Activated CD4-positive, alpha-beta T cell treated with anti-CD3 and anti-CD28 coated beads for 24 hours (primary cell): ENCODE measurements around the gene KRT23.

ENCODE experiments used
- DNase-seq, 2 donors: peaks; one replicate each; pipeline ENCODE4 v3.0.0-alpha.2; 2020; ENCODE audit warnings: low read depth in 2 of 2

The KRT23 gene

GRCh38 chr17:40909755-40910154 is 27.7 kb downstream of the KRT23 start:
- no peak for DNase-seq

GRCh38 chr17:40909351-40909750 is 28.1 kb downstream of the KRT23 start:
- DNase-seq, result peak; percentile 41 to 50

GRCh38 chr17:40906613-40907012 is 30.8 kb downstream of the KRT23 start:
- DNase-seq, result no peak

GRCh38 chr17:40905370-40905769 is 32.1 kb downstream of the KRT23 start:
- no peak for DNase-seq

- DNase-seq, result no peak
These were observed 34.2 kb downstream of the KRT23 start for GRCh38 chr17:40903129-40903847.

GRCh38 chr17:40902498-40902897 is 34.9 kb downstream of the KRT23 start:
- no peak for DNase-seq

GRCh38 chr17:40901981-40902474 is 35.4 kb downstream of the KRT23 start:
- no peak for DNase-seq

GRCh38 chr17:40900809-40901356 is 36.6 kb downstream of the KRT23 start:
- no peak for DNase-seq

GRCh38 chr17:40896916-40897455 is 40.5 kb downstream of the KRT23 start:
- no peak for DNase-seq

GRCh38 chr17:40895106-40895730 is 42.2 kb downstream of the KRT23 start:
- no peak for DNase-seq

GRCh38 chr17:40888196-40888720 is 49.2 kb downstream of the KRT23 start:
- DNase-seq, result no peak

- no peak for DNase-seq
These were observed 51.4 kb downstream of the KRT23 start for GRCh38 chr17:40886090-40886489.

GRCh38 chr17:40884708-40885512 is 52.5 kb downstream of the KRT23 start, which contains the start of gene KRT20:
Gene KRT20, minus strand, starts transcription at chr17:40885242. Its CDS starts 57 bp downstream, at chr17:40885185.
- DNase-seq, result no peak

- DNase-seq, result no peak
These were observed 53.7 kb downstream of the KRT23 start for GRCh38 chr17:40883626-40884334.

- DNase-seq, result no peak
These were observed 54.4 kb downstream of the KRT23 start for GRCh38 chr17:40883031-40883430.

GRCh38 chr17:40879026-40879425 is 58.4 kb downstream of the KRT23 start:
- DNase-seq, result no peak

- DNase-seq, result no peak
These were observed 59.4 kb downstream of the KRT23 start for GRCh38 chr17:40878044-40878443.

- no peak for DNase-seq
These were observed 63.6 kb downstream of the KRT23 start for GRCh38 chr17:40873801-40874200.

- DNase-seq, result no peak
These were observed 64.2 kb downstream of the KRT23 start for GRCh38 chr17:40873255-40873654.
